Measurements from ENCODE around the gene ARSB. TPM values are rescaled to one million over a fixed set of nuclear protein-coding genes. Genes with fewer than 3 reads are reported as not detected.

Gene ARSB
- total and polyA plus RNA-seq, 10 of the 15 experiments (the other 5 are each of a cell fraction or from before 2014, with no cell fraction given) = 1.2 to 8.2 (median 6.1) TPM

- BruUV-seq (replicated peaks) = no TSS peak
- Histone ChIP-seq H3K9ac (ENCODE audit: control insufficient read depth, insufficient read depth, low read length) (no peak overlapping the region), H3K4me1 (ENCODE audit: control insufficient read depth, insufficient read depth, low read length) (no peaks in the 10 kb centered on the region), H3K36me3 (ENCODE audit: control insufficient read depth in 2 of 2, insufficient read depth in 2 of 2, low read length in 1 of 2) (peaks cover 0 to 4% of the 10 kb centered on the region in 2 experiments; a peak in 3 of 4 replicates), H3K27me3 (replicated peaks in 1 of 2; ENCODE audit: control insufficient read depth in 2 of 2, insufficient read depth in 2 of 2, low read length in 1 of 2) (no peaks in the 10 kb centered on the region), H3K79me2 (ENCODE audit: control insufficient read depth, insufficient read depth, low read length) (no peaks in the 10 kb centered on the region), H3K9me3 (replicated peaks; ENCODE audit: control insufficient read depth, insufficient read depth, low read length) (no peaks in the 10 kb centered on the region), H3K27ac (ENCODE audit: control insufficient read depth, insufficient read depth) (no peak overlapping the region), H3K4me3 (no peak overlapping the region), H4K20me1 (ENCODE audit: control insufficient read depth, insufficient read depth) (no peaks in the 10 kb centered on the region), H3K4me2 (ENCODE audit: control insufficient read depth, insufficient read depth) (no peak overlapping the region), H2AFZ (ENCODE audit: control insufficient read depth, low read depth, low read length) (no peak overlapping the region)
- no peak for DNase-seq (ENCODE audit: low read depth, low spot score)
- 100% methylated on average over 1 of the region's 1 CpG for WGBS (ENCODE audit: insufficient coverage, insufficient replicate concordance, low lambda C conversion rate, missing lambda C conversion rate)
- no peak for FAIRE-seq
- ChIA-PET RAD21 (ENCODE audit: unreplicated experiment) (interaction anchor here (1.1 to 1.6 kb wide), 2 partner anchors 47 to 60 kb away, joined by 4 to 8 read pairs; no protein-coding TSS in a partner anchor), POLR2A (interaction anchor here (0.7 kb wide), 1 partner anchor 190 kb away, joined by 3 read pairs; no protein-coding TSS in a partner anchor), SMC1A (ENCODE audit: uncharacterized antibody, unreplicated experiment) (interaction anchor here (0.6 to 8.5 kb wide), 6 partner anchors 8 to 487 kb away, joined by 3 to 143 read pairs (median 3); no protein-coding TSS in a partner anchor), CTCF (interaction anchor here (0.8 to 12.0 kb wide), 2 partner anchors 59 to 423 kb away, joined by 4 to 268 read pairs; no protein-coding TSS in a partner anchor)
- no peak for ATAC-seq
- intact Hi-C loops (cut with micrococcal nuclease; ENCODE audit: unreplicated experiment) = no loop called here
- in situ Hi-C loops (cut with MboI) = loop anchor here (5.0 kb wide), 1 partner anchor 62 kb away; no protein-coding TSS in a partner anchor
- TF ChIP-seq NBN (IDR thresholded peaks at IDR 0.05) (no peak), ATF7 (IDR thresholded peaks at IDR 0.05; ENCODE audit: low read depth) (no peak), ZBTB4 (CRISPR knock-in tag; IDR thresholded peaks at IDR 0.05) (no peak), GABPA (IDR thresholded peaks at IDR 0.05; ENCODE audit: low read depth) (no peak), RFX5 (IDR thresholded peaks at IDR 0.05; ENCODE audit: low read depth, low read length) (no peak), NFYB (IDR thresholded peaks at IDR 0.05; ENCODE audit: insufficient read depth, low read depth, low read length) (no peak), CREM (IDR thresholded peaks at IDR 0.05; ENCODE audit: low read depth) (no peak)
These were observed 25.3 kb downstream of the ARSB start for GRCh38 chr5:78959767-78960166.

Data from GM12878 (cell line).